Ishikawa (cell line): Measurements from ENCODE around the gene PALLD.

Experiments
- CEBPB ChIP-seq: IDR thresholded peaks from 2 replicates; pipeline ENCODE4 v1.6.1; 2012
- CREB1 ChIP-seq: IDR thresholded peaks from 2 replicates; pipeline ENCODE4 v1.6.1; 2012; ENCODE audit warnings: low read depth
- EGR1 ChIP-seq: IDR thresholded peaks from 2 replicates; pipeline ENCODE4 v1.6.1; 2012
- EP300 ChIP-seq: IDR thresholded peaks from 2 replicates; pipeline ENCODE4 v1.6.1; 2012; ENCODE audit warnings: borderline replicate concordance
- FOXM1 ChIP-seq: IDR thresholded peaks from 2 replicates; pipeline ENCODE4 v1.6.1; 2012; ENCODE audit warnings: low read depth, borderline replicate concordance
- NFIC ChIP-seq: IDR thresholded peaks from 2 replicates; pipeline ENCODE4 v1.6.1; 2012
- RAD21 ChIP-seq: IDR thresholded peaks from 2 replicates; pipeline ENCODE4 v1.6.1; 2012; ENCODE audit warnings: low read depth
- REST ChIP-seq: IDR thresholded peaks from 2 replicates; pipeline ENCODE4 v1.6.1; 2012; ENCODE audit warnings: low read depth, mild to moderate bottlenecking
- TAF1 ChIP-seq: IDR thresholded peaks from 2 replicates; pipeline ENCODE4 v1.6.1; 2012; ENCODE audit warnings: low read depth, mild to moderate bottlenecking
- TCF12 ChIP-seq: IDR thresholded peaks from 2 replicates; pipeline ENCODE4 v1.6.1; 2012; ENCODE audit warnings: low read depth
- TEAD4 ChIP-seq: IDR thresholded peaks from 2 replicates; pipeline ENCODE4 v1.6.1; 2012
- USF1 ChIP-seq: IDR thresholded peaks from 2 replicates; pipeline ENCODE4 v1.6.1; 2012
- YY1 ChIP-seq: IDR thresholded peaks from 2 replicates; pipeline ENCODE4 v1.6.1; 2012; ENCODE audit warnings: low read depth
- ZBTB7A ChIP-seq: IDR thresholded peaks from 2 replicates; pipeline ENCODE4 v1.6.1; 2012; ENCODE audit warnings: low read depth
- TF ChIP-seq, protein P1 (sequence below): IDR thresholded peaks from 2 replicates; pipeline ENCODE4 v1.6.1; 2012

PALLD gene

GRCh38 chr4:168877511-168878491 lies 380.9 kb downstream of the PALLD start:
- TF ChIP-seq EP300 (no peak), REST (no peak), TCF12 (no peak), EGR1 (no peak), CEBPB (no peak), TAF1 (no peak), RAD21 (no peak), CREB1 (no peak), TEAD4 (no peak), YY1 (no peak)
- TF ChIP-seq, protein P1, sequence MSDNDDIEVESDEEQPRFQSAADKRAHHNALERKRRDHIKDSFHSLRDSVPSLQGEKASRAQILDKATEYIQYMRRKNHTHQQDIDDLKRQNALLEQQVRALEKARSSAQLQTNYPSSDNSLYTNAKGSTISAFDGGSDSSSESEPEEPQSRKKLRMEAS = no peak

- TF ChIP-seq REST (no peak), TCF12 (no peak), TAF1 (no peak)
These were observed 381.8 kb downstream of the PALLD start for GRCh38 chr4:168878623-168879022.

- TF ChIP-seq NFIC (no peak), TAF1 (no peak), USF1 (no peak), TEAD4 (no peak), ZBTB7A (no peak), EGR1 (no peak), REST (no peak), YY1 (no peak), EP300 (no peak), CEBPB (no peak), CREB1 (no peak), TCF12 (no peak), FOXM1 (no peak), RAD21 (no peak)
- TF ChIP-seq, protein P1 = no peak
These were observed 382.3 kb downstream of the PALLD start for GRCh38 chr4:168879188-168879587.

- TF ChIP-seq RAD21 (no peak), YY1 (no peak), EGR1 (no peak), EP300 (no peak), CEBPB (no peak), TCF12 (no peak), USF1 (no peak), CREB1 (no peak), TEAD4 (no peak), TAF1 (no peak), REST (no peak), NFIC (no peak), ZBTB7A (no peak), FOXM1 (no peak)
- TF ChIP-seq, protein P1 = no peak
These were observed 383.3 kb downstream of the PALLD start for GRCh38 chr4:168880072-168880675.
